ENCODE data around the gene PLCH1.

DNA sequence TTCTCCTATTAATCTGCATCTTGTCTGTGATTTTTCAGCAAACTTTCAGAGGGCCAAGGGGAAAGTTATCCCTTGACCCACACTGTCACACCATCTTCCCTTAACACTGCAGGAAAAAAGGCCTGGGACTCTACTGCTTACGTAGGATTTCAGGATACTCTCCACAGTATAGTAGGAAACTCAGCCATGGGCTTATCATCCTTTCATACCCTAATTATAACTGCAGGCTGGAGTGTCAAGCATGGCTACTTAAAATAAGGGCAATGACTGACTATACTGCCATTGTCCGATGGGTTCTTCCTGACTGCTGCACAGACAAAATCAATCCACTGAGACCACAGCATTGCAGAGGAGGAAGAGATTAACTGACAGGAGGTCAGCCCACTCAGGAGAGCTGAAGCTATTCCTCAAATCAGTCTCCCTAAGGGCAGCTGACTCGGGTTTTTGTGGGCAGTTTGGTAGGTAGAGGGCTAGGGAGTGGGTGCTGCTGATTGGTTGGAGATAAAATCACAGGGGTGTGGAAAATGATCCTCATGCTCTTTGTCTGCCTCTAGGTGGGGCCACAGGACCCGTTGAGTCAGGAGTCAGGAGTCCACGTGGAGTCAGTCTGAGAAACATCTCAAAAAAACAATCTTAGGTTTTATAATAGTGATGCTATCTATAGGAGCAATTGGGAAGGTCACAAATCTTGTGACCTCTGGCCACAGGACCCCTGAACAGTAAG is 333.2 kb downstream of the PLCH1 start:
- peak; percentile 59 to 61 for TF ChIP-seq RAD21 (IDR thresholded peaks at IDR 0.05 in 1 of 2, conservative IDR thresholded peaks at IDR 0.05 in 1 of 2; ENCODE audit: low read depth in 2 of 2, low read length in 2 of 2)
- TF ChIP-seq, protein P1, sequence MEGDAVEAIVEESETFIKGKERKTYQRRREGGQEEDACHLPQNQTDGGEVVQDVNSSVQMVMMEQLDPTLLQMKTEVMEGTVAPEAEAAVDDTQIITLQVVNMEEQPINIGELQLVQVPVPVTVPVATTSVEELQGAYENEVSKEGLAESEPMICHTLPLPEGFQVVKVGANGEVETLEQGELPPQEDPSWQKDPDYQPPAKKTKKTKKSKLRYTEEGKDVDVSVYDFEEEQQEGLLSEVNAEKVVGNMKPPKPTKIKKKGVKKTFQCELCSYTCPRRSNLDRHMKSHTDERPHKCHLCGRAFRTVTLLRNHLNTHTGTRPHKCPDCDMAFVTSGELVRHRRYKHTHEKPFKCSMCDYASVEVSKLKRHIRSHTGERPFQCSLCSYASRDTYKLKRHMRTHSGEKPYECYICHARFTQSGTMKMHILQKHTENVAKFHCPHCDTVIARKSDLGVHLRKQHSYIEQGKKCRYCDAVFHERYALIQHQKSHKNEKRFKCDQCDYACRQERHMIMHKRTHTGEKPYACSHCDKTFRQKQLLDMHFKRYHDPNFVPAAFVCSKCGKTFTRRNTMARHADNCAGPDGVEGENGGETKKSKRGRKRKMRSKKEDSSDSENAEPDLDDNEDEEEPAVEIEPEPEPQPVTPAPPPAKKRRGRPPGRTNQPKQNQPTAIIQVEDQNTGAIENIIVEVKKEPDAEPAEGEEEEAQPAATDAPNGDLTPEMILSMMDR (IDR thresholded peaks at IDR 0.05; ENCODE audit: control extremely low read depth in 1 of 3, insufficient read depth in 1 of 3, low read depth in 1 of 3, low read length in 3 of 3) = peak in 2 of 3 experiments; percentile 16 to 39; a peak in 2 of 4 replicates
- no peak for TF ChIP-seq CREB1 (IDR thresholded peaks at IDR 0.05)
- TF ChIP-seq ZNF274 (IDR thresholded peaks at IDR 0.05; ENCODE audit: borderline replicate concordance, extremely low read depth, low read length) = no peak
- TF ChIP-seq, protein P2, sequence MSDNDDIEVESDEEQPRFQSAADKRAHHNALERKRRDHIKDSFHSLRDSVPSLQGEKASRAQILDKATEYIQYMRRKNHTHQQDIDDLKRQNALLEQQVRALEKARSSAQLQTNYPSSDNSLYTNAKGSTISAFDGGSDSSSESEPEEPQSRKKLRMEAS (IDR thresholded peaks at IDR 0.05) = no peak
- no peak for TF ChIP-seq JUND (IDR thresholded peaks at IDR 0.05; ENCODE audit: low read length)
- no peak for TF ChIP-seq HDAC2 (IDR thresholded peaks at IDR 0.05; ENCODE audit: borderline replicate concordance in 1 of 2, low read depth in 2 of 2, low read length in 2 of 2)
- TF ChIP-seq POLR2AphosphoS5 (IDR thresholded peaks at IDR 0.05; ENCODE audit: low read depth, low read length) = no peak

All from H1 (cell line).